Frontal cortex (tissue), 4 donors: ENCODE data around the gene SCYL1. TPM values are rescaled to one million over a fixed set of nuclear protein-coding genes. Genes with fewer than 3 reads are reported as not detected.

ENCODE experiments used
- DNase-seq, 2 donors: peaks; one replicate each; pipeline ENCODE4 v3.0.0; 2012; ENCODE audit warnings: low spot score in 2 of 2
- FAIRE-seq: peaks from 2 replicates; lab custom pipeline; 2012; peaks lifted over from hg19 to GRCh38; lab: Jason Lieb, UNC
- total RNA-seq: library from RNA; depleted of rRNA; stranded (reverse); fragments of >200 nt; gene quantifications from one replicate; pipeline ENCODE4 v1.2.3, GENCODE V29; 2014
- donor health status: control.
- donor health status: control.
- donor health status: control.

The SCYL1 gene
- total RNA-seq, 1 donor from 2014 or later: 39.1 TPM

GRCh38 chr11:65549096-65549495 lies 24.2 kb downstream of the SCYL1 start:
- DNase-seq (no peak), FAIRE-seq (no peak)

DNA sequence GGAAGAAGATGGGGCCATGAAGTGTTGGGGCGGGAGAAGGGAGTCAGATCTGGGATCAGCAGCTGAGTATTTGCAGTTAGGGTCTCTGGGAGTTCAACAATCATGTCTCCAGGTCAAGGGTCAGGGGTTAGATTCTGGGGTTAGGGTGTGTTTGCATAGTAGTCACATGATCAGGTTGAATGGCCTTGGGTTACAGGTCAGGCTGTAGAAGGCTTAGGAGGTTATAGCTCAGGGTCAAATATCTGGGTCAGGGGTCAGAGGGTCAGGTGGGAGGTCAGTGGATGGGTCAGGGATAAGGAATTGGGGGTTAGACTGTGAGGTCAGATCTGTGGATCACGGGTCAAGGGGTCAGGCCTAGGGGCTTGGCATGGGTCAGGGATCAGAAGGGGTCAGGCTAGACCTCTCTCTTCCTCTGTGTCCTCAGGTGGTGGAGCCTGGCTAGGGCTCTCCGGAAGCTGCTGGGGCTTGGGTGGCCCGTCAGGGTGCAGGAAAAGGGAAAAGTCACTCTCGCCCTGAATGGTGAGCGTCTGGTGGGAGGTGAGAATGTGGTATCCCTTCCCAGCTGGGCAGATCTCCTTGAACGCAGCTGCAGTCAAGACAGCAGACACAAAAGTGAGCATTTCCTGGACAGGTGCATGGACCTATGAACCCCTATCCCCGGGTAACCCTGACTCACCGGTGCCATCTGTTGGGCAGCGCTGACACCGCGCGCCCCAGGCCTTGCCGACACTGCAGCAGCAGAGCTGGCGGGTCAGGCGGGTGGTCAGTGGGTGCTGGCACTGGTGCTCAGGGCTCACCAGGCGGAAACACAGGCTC lies 26.9 kb downstream of the SCYL1 start:
- FAIRE-seq (no peak), DNase-seq (no peak)

DNA sequence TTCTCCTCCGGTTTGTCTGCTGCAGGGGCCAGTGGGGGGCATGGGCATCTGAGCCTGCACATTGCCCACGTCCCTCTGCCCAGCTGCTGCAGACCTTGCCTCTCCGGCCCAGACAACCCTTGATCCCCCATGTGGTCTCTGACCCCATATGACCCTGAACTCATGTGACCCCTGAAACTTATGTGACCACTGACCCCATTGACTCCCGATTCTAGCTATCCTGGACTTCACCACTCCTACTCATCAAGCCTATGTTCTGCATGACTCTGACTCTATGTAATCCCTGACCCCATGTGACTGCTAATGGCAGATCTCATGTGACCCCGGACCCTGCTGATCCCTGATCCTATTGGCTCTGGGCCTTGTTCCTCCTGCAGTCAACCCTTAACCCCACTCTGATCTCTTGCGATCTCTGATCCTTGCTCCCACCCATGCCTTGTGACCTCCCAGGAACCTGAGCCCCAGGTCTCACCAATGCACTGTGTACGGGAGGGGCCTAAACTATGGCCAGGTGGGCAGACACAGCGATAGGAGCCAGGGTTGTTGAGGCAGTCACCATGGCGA lies 27.6 kb downstream of the SCYL1 start:
- FAIRE-seq (no peak), DNase-seq (no peak)

GRCh38 chr11:65553301-65554001 lies 28.6 kb downstream of the SCYL1 start:
- no peak for FAIRE-seq
- DNase-seq: no peak

DNA sequence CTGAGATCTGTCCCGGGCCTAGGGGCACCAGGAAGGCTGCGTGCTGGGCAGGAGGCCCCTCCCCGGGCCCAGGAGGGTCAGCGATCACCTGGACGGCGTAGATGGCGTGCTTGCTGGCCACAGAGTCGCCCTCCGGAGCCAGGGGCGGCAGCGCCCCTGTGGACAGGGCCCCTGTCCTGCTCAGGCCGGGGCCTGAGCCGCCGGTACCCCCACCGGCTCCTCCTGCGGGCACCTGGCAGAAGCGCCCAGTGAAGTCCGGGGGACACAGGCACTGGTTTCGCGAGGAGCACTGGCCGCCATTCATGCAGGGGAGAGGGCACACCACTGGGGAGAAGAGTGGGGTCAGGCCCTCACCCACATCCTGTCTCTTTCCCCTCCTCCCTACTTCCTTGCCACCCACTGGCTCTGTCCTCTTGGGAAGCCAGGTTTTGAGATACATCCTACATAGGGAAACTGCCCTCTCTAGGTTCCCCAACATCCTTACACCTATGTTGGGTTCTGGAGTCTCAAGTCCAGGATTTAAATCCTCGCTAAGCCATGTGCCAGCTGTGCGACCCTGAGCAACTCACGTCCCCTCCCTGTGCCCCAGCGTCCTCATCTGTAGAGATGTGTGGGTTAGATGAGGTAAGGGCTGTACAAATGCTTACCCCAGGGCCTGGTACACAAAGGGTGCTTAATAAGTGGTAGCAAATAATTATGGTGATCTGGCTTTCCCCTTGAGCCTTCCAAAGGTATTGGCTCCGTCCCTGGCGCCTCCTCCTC lies 29.4 kb downstream of the SCYL1 start:
- FAIRE-seq (no peak), DNase-seq (no peak)

DNA sequence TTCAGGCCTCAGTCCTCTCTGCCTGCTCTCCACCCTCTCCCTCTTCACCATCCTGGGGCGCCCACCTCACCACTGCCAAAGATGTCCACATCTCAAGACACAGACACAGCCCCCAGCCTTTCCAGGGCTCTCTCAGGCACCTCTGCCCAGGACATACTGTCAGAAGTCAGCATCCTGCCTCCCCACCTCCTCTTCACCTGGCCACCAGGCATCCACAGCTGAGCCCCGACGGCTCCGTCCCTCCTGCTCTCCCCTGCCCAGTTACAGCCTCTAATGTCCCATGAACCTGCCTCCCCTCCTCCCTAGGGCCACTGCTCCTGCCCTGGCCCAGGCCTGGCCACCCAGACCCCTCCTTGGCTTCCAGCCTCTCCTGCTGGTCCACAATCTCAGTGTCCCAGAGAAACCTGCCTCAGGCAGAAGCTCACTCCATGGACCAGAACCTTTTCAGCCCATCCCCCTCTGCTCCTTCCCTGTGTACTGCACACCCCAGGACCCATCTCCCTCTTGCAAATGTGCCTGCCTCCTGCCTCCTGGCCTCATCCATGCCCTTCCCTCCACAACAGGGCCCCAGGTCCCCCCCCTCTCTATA lies 30.1 kb downstream of the SCYL1 start:
- no peak for FAIRE-seq
- DNase-seq: no peak

DNA sequence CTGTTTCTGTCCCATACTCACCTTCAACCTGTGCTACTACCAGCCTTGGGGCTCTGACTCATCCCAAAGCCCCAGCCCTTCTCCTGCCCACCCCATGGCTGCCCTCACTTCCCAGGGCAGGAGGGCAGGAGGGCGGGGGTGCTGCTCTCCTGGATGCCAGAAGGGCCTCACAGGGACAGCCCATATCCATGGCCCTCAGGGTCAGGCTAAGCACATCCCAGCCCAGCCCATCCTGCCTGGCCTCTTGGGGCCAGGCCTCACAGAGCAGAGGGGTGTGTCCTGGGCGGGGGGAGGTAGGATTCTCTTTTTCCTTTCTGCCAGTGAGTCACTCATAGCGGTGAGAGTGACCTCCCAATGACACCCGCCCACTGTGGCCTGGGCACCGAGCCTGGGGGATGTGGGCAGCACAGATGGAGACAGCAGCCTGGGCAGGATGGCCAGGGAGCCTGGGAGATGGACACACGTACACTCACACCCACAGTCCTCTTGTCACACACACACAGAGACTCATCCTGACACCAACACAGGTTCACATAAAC lies 30.9 kb downstream of the SCYL1 start:
- FAIRE-seq (no peak), DNase-seq (no peak)

DNA sequence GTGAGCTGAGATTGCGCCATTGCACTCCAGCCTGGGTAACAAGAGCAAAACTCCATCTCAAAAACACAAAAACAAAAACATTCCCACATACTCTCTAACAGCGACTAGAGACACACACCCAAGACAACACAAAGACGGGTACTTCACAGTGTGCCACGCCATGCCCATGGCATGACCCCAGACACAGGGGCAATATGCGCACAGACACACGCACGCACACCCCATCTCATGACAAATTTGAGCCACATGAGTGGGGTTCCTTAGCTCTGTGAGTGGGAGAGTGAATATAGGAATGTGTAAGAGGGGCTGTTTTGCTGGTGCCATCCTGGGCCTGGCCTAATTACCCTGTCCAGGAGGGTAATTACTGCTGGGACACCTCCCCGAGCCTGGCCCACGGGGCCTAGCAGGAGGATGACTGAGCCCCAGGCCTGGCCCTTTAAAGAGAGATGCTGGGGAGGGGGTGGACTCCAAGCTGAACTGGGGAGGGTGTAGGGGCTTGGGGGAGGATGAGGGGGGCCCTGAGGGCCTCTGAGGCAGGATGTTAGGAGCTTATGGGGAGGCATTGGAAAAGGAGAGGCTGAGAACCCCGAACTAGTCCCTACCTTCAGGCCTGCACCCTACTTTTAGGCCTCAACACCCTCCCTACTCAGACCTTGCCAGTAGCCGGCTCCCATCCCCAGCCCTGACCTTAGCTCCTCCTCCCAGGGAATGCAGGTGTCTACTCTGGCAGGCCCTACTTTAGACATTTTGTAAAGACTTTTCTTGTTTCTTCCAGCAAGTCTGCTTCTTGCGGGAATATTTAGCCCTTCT lies 31.8 kb downstream of the SCYL1 start:
- DNase-seq: no peak
- no peak for FAIRE-seq

- peak in 1 of 2 donors; percentile 62 for DNase-seq
Measured at GRCh38 chr11:65557280-65558001, 32.6 kb downstream of the SCYL1 start.

GRCh38 chr11:65558002-65558929 lies 33.4 kb downstream of the SCYL1 start, which contains the start of gene LTBP3:
Gene LTBP3, minus strand, starts transcription at chr11:65558359. Its CDS starts 400 bp downstream, at chr11:65557959.
- FAIRE-seq: no peak
- DNase-seq: peak; percentile 96 to 99

More at GRCh38 chr11:65557280-65558001, 32.6 kb downstream of the SCYL1 start:
- no peak for FAIRE-seq

- FAIRE-seq (no peak), DNase-seq (peak; percentile 65 to 78)
Measured at GRCh38 chr11:65558930-65559509, 34.1 kb downstream of the SCYL1 start.

DNA sequence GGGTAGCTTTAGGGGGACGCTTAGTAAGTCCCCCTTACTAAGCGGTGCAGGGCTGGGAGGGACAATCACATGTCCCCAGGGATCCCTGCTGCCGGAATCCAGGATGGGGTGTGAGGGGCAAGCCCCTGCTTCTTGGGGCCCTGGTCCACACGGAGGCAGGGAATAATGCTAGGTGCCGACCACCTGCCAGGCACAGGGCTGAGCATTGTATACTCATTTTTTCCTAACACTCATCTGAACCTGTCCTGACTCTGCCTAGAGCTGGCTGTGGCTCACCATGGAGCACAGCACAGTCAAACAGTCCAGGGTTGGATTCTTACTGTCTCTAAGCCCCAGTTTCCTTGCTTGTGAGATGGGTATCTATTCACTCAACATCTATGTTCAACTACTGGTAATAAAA lies 34.7 kb downstream of the SCYL1 start:
- DNase-seq (no peak), FAIRE-seq (no peak)

DNA sequence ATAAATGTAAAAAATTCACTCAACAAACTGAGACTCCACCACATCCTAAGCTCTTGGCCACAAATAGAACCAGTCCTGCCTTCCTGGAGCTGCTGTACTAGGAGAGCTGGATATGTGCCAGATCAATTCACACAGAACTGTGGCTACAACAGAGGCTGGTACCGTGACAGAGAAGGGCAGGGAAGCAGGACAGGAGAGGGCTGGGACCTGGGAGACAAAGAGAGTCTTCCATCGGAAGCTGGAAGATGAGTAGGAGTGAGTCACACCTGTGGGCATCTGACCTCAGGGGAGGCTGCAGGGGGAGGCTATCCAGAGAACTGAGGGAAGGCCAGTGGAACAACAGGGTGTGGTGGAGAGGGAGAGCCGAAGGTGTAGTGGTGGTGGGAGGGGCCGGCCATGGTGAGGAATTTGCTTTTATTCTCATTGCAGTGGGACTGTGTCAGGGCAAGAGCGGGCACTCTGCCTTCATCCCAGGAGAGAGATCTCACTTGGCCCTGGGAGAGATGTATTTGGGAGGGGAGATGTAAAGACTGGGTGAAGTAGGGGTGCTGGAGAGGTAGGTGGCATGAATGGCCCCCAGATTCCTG lies 35.2 kb downstream of the SCYL1 start:
- no peak for FAIRE-seq
- no peak for DNase-seq

DNA sequence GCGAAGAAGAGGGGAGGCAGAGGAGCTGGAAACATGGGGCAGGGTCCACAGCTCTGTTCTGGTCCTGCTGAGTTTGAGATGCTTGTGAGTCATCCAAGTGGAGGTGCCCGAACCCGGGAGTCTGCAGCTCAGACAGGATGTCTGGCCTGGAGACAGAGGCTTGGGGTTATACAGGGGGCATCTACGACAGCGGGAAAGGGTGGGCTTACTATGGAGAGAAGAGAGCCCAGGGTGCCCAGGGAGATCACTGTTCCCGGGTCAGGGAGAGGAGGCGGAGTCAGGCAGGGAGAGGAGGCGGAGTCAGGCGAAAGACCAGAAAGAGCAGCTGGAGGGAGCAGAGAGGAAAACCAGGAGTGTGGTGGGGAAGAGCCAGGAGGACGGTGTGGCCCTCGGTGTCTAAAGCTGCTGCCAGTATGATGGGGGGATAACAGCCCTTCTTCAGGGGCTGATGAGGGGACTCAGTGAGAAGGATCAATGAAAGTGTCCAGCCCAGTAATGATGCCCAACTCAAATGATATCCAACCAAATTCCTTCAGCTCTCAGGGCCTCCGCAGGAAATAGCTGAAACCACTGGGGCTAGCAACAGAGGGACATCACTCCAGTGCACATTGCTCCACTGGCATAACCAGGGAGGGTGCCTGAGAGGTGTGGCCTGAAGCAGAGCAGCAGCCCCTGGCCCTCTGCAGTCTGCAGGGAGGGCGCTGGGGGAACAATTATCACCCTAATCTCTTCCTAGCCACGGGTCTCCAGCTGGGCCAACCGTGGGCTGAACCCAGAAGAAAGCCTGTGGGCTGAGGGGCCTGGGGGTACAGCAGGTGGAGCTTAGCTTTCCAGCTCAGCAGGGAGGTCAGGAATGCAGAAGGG lies 35.9 kb downstream of the SCYL1 start:
- DNase-seq (no peak), FAIRE-seq (no peak)

GRCh38 chr11:65562020-65562419 lies 37.1 kb downstream of the SCYL1 start:
- no peak for DNase-seq
- no peak for FAIRE-seq
